ENCODE data around the gene OIT3.
"Not testable (repeated sequence)": the region's sequence is repeated elsewhere in the genome, so short reads cannot be mapped to it uniquely, and the experiment has no call there.

Gene OIT3

GRCh38 chr10:72913287-72913686 lies 19.7 kb downstream of the OIT3 start:
- DNase-seq (ENCODE audit: low spot score): no peak
- no peak for TF ChIP-seq CTCF (IDR thresholded peaks at IDR 0.05; ENCODE audit: extremely low read depth, missing control alignments)

GRCh38 chr10:72917201-72917600 lies 23.7 kb downstream of the OIT3 start:
- DNase-seq (ENCODE audit: low spot score): not testable (repeated sequence)

- DNase-seq (ENCODE audit: low spot score): not testable (repeated sequence)
These were observed 24.3 kb downstream of the OIT3 start for GRCh38 chr10:72917803-72918332.

GRCh38 chr10:72918352-72918751 lies 24.8 kb downstream of the OIT3 start:
- DNase-seq (ENCODE audit: low spot score): no peak
- no peak for TF ChIP-seq CTCF (IDR thresholded peaks at IDR 0.05; ENCODE audit: extremely low read depth, missing control alignments)

- not testable (repeated sequence) for DNase-seq (ENCODE audit: low spot score)
These were observed 27.7 kb downstream of the OIT3 start for GRCh38 chr10:72921147-72921683.

GRCh38 chr10:72924351-72924750 lies 30.8 kb downstream of the OIT3 start:
- no peak for TF ChIP-seq CTCF (IDR thresholded peaks at IDR 0.05; ENCODE audit: extremely low read depth, missing control alignments)
- no peak for DNase-seq (ENCODE audit: low spot score)

- no peak for TF ChIP-seq CTCF (IDR thresholded peaks at IDR 0.05; ENCODE audit: extremely low read depth, missing control alignments)
- DNase-seq (ENCODE audit: low spot score): no peak
These were observed 32.5 kb downstream of the OIT3 start for GRCh38 chr10:72925951-72926465.

- no peak for DNase-seq (ENCODE audit: low spot score)
- TF ChIP-seq CTCF (IDR thresholded peaks at IDR 0.05; ENCODE audit: extremely low read depth, missing control alignments): no peak
These were observed 33.9 kb downstream of the OIT3 start for GRCh38 chr10:72927485-72927884.

GRCh38 chr10:72928798-72929197 lies 35.3 kb downstream of the OIT3 start:
- no peak for TF ChIP-seq CTCF (IDR thresholded peaks at IDR 0.05; ENCODE audit: extremely low read depth, missing control alignments)

More at GRCh38 chr10:72928798-72929197, 35.3 kb downstream of the OIT3 start:
- DNase-seq (ENCODE audit: low spot score): no peak

Measured in GM20000 (cell line).